Kidney glomerular epithelial cell (primary cell): ENCODE results near the gene NOC3L.
"Not testable (repeated sequence)": the region's sequence is repeated elsewhere in the genome, so short reads cannot be mapped to it uniquely, and the experiment has no call there.

Source experiments
- DNase-seq: peaks from one replicate; lab custom pipeline; 2025; lab: John Stamatoyannopoulos, UW

NOC3L gene, protein sequence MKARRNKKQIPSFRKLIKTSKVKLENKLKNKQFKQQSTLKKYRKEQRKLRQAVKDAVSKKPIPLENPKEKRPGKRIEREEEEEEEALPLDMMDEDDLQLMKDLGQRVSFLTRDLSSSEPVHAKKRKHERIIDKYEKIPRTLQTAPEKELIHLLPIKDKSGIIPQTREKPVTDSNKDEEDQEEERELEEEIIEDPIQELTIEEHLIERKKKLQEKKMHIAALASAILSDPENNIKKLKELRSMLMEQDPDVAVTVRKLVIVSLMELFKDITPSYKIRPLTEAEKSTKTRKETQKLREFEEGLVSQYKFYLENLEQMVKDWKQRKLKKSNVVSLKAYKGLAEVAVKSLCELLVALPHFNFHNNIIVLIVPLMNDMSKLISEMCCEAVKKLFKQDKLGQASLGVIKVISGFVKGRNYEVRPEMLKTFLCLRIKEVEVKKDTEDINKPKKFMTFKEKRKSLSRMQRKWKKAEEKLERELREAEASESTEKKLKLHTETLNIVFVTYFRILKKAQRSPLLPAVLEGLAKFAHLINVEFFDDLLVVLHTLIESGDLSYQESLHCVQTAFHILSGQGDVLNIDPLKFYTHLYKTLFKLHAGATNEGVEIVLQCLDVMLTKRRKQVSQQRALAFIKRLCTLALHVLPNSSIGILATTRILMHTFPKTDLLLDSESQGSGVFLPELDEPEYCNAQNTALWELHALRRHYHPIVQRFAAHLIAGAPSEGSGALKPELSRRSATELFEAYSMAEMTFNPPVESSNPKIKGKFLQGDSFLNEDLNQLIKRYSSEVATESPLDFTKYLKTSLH

DNA sequence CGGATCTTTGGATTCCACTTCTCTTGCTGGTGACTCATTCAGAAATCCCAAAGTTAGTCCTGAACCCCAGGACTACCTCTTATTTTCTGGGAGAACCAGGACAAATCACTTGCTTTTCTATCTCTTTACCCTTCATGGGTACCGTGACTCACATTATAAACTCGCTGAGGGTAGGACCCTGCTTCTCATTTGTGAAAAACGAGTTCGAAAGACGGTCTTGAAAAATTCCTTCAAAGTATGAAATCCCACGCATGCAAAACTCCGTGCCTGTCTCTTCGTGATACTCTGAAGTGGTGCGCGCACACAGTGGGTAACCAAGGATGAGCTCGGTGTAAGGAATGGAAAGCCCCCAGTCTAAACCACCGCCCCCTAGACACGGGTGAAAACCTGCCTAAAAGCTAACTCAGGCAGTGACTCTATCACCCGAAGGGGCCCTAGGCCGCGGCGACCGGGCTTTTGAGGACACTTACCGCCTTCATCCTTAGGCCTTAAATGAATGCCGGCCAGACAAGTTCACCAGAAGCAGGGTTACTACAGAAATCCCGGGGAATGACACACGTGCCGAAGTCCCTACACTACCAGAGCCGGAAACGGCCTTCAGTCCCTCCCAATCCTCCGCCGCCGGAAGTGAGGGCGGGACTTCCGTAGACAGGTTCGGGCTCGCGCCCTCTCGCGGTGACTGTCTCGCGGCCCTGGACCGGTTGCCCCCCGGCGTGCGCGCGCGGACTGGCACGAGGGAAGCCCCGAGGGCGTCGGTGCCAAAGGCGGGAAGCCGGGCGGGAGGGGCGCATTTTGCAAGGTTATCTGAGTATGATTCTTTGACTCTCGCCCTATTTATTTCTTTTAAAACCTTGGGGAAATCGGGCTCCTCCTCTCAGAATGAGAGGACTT, at the start of gene NOC3L:
Gene NOC3L, minus strand, starts transcription at position 580 of the 891 bp plus-strand sequence. Its CDS starts 101 bp downstream, at position 479.
- peak; percentile 87 for DNase-seq

DNA sequence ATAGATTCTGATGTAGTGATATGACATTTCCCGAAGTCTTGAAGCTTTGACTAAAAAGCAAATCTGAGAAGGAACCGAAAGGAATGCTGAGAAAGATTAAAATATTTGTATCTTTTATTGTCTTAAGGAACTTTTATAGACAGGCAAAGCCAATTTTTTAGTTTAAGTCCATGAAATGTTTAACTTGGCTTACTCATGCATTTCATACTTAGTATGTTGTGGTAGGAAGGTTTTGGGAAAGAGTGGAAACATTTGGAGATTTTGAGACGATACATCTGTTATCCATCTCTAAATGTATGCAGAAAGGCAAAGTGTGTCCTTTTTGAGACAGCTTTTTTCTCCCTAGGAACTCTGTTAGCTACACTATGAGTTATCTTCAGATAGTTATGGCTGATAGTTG, 49.7 kb upstream of the NOC3L start:
- DNase-seq: no peak

DNA sequence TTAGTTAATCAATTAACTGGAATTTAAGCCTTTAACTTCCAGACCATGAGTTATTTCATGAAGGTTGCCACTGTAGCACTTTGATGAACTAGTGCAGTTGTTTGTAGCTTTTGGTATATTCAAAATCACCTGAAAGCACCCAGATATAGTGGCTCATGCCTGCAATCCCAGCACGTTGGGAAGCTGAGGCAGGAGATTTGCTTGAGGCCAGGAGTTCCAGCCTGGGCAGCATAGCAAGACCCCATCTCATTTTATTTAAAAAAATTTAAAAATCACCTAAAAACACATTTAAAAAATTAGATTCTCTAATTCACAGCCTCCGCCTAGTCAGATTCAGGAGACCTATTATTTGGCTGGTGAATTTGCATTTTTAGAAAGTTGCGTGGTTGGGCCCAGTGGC, 48.6 kb upstream of the NOC3L start:
- DNase-seq: no peak

DNA sequence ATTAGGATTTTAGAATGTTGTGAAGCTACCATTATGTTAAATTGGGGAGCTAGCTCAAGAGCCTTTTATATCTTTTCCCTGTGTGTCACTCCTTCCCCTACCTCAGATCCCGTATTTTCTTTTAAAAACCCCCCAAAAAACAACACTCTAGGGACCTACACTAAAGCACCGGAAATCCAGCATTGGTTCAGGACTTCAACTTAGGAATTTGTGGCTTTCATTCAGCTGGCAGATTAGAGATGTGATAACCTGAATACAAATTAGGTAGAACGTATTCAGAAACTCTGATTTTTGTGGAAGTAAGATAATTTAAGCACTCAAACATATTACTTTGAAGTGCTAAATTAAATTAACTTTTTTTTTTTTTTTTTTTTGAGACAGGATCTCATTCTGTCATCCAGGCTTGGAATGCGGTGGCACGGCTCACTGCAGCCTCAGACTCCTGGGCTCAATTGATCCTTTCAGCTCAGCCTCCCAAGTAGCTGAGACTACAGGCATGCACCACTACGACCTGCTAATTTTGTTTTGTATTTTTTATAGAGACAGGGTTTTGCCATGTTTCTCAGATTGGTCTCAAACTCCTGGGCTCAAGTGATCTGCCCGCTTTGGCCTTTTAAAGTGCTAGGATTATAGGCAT, 46.4 kb upstream of the NOC3L start:
- no peak for DNase-seq

DNA sequence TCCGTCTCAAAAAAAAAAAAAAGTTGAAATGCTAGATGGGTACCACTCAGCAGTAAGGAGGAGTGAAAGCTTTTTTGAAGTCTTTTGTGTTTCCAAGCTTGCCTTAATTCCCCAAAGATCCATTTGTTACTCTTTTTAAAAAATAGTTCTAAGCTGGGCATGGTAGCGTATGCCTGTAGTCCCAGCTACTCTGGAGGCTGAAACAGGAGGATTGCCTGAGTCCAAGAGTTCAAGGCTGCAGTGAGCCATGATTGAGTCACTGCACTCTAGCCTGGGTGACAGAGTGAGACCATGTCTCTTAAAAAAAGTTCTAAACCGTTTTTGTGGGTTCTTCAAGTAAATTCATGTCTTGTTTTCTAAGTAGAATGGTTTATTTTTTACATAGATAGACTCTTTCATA, 44.9 kb upstream of the NOC3L start:
- DNase-seq: no peak

DNA sequence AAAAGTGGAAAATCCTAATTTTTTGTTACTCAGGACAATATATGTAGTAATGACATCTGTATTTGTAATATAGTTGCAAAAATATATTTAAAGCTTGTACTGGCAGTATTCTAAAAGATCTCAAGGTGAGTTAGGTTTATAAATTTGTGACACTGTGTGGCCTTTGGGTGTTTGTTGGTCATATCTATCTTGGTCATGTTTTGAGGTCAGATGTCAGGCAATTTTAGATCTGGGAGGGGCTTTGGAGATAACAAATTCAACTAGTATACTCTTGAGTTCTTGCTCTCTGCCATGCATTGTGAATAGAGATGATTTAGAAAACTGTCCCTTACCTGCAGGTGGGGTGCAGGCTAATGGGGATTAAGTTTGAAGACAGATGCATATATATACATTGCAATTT, 42.7 kb upstream of the NOC3L start:
- no peak for DNase-seq

DNA sequence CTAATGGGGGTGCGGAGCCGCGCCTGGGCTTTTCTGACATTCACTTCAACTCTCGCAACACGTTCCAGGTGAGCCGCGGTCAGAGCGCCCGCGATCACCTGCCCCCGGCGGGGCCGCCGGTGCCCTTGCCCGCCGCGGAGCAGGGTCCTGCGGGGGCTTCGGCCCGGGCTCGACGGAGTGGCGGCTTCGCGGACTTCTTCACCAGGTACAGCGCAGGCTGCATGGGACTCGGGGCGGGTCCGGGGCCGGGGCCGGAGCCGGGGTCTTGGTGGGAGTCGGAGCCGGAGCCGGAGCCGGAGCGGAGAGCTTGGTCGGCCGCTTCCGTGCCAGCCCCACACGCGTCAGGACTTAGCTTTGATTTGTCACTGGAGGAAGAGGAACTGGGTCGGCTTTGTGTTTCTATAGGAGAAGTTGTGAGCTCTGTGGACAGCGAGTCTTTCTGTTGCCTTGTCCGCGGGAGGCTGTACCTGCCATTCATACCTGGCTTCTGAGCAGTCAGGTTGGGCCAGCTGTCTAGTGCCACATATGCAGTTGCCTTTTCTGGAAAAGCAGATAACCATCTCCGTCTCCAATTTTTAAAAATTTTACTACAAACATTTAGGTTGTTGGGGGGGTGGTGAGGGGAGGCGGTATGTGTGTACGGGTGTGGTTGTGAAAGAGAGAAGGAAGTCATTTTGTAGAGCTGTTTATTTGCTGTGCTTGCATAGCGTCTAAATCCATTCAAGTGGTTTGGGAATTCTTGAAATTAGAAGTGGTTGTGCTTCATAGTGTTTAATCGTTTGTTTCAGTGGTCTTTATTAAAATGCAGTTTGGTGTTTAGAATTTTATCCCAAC, 40.9 kb upstream of the NOC3L start:
- DNase-seq: peak; percentile 73

DNA sequence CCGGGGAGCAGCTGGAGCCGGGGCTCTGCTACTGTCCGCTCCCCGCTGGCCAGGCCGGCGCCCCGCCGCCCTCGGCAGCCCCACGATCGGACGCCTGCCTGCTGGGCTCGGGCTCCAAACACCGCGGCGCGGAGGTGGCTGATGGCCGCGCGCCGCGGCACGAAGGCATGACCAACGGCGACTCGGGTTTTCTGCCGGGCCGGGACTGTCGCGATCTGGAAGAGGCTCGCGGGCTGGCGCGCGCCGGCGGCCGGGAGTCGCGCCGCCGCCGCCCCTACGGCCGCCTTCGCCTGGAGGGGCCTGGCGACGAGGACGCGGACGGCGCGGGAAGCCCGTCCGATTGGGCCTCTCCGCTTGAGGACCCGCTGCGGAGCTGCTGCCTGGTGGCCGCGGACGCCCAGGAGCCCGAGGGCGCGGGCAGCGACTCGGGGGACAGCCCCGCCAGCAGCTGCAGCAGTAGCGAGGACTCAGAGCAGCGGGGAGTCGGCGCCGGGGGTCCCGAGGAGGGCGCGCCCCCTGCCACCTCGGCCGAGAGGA, 40.2 kb upstream of the NOC3L start:
- DNase-seq: peak; percentile 58

DNA sequence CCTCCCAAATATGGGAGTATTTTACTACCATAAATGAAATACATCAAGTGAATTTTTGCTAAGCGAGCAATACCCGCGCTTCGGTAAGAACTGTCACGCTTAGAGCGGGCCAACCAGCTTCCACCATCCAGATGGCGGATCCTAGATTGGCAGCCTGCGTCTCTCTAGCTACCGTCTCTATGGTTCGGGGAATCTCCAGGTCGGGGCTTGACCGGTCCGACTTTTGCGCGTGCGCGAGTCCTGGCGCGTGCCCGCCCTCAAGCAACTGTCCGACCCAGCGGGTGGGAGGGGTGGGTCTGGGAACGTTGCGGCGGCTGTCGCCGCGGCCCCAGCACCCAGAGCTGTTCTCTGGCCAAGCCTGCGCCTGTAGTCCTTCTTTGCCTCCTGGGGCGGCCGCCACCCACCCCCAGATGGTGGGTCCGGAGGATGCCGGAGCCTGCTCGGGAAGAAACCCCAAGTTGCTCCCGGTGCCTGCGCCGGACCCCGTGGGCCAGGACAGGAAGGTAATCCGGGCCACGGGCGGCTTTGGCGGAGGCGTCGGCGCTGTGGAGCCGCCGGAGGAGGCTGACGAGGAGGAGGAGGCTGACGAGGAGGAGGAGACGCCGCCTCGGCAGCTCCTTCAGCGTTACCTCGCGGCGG, 39.6 kb upstream of the NOC3L start, which contains the start of gene TBC1D12:
Gene TBC1D12, plus strand, starts transcription at position 338 of the 639 bp plus-strand sequence. Its CDS starts 73 bp downstream, at position 411.
- DNase-seq: peak; percentile 92

DNA sequence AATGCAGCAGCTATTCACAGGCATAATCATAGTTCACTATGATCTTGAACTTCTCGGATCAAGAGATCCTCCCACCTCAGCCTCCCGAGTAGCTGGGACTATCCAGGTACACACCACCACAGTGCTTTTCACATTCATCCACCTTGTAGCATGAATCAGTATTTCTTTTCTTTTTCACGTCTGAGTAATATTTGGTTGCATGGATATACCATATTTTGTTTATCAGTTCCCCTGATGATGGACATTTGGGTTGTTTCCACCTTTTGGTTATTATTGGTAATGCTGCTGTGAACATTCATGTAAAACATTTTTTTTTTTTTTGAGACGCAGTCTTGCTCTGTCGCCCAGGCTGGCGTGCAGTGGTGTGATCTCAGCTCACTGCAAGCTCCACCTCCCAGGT, 36.0 kb upstream of the NOC3L start:
- no peak for DNase-seq

DNA sequence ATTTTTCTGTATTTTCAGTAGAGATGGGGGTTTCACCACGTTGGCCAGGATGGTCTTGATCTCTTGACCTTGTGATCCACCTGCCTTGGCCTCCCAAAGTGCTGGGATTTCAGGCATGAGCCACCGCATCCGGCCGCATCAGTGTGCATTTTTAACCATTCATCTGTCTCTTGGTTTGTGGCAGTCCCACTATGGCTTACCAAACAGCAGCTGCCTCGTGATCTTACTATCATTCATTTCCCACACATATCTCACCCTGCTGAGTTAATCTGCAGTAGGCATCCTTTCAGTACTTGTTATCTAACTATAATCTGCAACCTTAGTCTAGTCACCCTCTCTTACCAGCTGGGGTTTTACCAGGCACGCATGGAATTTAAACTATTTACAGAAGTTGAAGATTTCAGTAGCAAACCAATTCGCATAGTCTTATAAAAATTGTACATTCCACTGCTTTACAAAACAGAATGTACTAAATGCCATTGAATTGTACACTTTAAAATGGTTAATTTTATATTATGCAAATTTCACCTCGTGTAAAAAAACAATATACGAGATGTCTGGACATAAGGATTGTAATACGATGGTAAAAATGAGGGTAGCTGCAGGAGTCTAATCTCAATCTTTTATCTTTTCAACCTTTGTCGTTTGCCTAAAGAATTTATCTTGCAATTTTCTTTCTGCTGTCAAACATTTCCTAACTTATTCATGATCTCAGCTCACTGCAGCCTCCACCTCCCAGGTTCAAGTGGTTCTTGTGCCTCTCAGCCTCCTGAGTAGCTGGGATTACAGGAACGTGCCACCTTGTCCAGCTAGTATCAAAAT, 35.0 kb upstream of the NOC3L start:
- DNase-seq: no peak

DNA sequence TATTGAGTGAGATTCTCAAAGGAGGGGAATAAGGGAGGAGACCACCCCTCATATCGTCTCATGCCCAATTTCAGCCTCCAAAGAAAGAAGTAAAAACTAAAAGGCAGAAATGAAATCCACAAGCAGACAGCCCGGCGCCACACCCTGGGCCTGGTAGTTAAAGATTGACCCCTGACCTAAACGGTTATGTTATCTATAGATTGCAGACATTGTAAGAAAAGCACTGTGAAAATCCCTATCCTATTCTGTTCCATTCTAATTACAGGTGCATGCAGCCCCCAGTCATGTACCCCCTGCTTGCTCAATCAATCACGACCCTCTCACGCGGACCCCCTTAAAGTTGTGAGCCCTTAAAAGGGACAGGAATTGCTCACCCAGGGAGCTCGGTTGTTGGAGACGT, 29.4 kb upstream of the NOC3L start:
- not testable (repeated sequence) for DNase-seq

DNA sequence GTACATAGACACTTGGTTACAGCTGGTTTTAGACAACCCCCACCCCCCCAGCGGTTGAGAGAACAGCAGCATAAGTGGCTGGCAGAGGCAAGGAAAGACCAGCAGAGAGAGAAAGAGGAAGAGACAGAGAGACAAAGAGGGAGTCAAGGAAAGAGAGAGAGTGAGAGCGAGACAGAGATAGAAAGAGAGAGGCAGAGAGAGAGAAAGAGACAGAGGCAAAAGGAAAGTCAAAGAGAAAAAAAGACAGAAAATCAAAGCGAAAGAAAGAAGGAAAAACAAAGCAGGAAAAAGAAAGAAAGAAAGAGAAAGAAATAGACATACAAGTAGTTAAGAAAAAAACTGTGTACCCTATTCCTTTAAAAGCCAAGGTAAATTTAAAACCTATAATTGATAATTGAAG, 23.0 kb upstream of the NOC3L start:
- not testable (repeated sequence) for DNase-seq

DNA sequence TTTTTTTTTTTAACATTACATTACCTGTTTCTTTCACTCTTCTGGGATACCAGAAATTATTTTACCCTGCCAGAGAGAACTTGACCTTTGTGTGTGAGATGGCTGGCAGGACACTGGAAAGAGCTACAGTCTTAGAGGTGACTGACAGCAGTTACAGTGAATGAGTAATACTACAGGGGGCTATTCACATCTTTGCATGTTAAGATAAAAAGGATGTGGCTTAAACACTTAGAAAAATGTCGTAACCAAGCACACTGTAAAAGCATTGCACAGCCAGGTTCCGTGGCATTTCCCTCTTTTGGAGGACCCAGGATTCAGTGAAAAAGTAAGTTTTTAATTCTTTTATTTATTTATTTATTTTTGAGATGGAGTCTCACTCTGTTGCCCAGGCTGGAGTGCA, 20.8 kb upstream of the NOC3L start:
- DNase-seq: no peak

DNA sequence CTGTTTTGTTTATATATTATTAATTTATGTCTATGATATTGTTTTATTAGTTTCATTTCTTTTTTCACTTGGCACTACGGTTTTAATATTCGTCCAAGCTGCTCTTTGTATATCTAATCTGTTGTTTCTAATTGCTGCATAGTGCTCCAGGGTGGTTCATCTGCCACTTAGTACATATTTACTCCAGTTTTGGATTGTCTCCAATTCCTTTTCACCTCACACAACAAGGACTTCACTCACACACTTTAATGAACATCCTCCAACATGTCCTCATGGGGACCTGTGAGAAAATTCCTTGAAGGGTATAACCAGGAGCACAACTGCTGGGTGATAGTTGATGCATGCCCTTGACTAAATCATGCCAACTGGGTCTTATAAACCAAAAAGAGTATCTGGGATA, 14.1 kb upstream of the NOC3L start:
- DNase-seq: no peak

DNA sequence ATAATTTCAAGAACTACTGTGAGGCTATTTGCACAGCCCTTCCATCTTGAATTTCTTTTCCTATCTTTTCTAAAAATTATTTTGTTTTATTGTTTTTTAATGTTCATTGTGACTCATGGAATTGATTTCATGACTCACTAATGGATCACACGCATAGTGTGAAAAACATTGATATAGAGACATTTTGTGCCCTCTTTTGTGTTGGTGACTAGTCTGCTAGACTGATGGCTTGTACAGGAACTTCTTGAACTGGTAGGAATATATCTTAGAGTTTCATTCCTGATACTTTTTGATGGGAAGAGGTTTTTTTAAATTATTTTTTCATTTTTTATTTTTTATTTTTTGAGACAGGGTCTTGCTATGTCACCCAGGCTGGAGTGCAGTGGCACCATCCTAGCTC, 12.6 kb upstream of the NOC3L start:
- DNase-seq: no peak

DNA sequence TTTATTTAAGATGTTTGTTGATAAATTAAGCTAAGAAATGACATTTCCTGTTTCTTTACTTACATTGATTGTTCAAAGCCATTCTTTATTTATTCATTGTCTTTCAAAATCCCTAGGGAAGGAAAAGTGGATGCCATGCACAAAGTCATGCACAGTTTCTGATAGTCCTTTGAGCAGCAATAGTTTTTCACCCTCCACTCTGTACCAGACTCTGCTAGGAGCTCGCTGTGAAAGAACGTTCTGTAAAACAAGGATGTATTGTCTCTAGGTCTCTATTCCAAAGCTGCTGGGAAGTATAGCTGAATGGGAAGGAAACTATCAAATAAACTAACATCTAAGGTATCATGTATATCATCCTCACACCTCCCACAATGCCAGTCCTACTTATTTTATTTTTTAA, 7.8 kb upstream of the NOC3L start:
- DNase-seq: no peak

DNA sequence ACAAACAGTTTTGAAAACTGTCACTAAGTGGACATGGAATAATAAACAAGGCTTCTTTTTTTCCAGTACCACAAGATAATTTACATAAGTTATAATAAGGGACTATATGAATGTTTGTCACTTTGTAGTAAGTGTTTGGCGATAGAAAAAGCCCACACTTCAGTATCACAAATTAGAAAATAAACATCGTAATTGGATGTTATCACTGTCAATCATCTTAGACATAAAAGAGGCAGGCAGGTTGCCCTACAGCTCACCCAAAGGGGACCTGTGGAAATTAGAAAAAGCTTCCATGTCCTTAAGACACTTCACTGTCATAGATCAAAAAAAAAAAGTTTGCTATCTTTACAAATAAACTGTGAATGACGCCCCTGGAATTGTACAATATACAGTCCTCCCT, 3.6 kb upstream of the NOC3L start:
- no peak for DNase-seq

DNA sequence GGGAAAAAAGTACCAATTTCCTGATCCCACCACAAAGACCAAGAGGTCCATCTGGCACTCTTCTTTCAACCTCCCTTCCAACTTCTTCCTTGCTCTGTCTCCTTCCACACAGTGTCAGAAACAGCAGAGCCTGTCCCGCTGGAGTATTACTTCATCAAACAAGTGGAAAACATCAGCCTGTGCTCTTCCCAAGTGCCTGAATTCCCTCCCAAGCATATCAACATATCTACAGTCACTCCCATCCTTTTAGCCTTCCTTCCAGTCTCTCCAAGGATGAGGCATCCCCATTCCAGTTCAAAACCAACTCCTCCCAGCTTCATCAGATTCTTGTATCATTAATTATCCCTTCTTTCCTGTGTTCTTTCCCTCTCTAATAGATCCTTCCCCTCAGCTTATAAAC, 1.7 kb upstream of the NOC3L start:
- no peak for DNase-seq
